HepG2 (cell line): ENCODE results near the gene BCL2L2. TPM values are rescaled to one million over a fixed set of nuclear protein-coding genes. Genes with fewer than 3 reads are reported as not detected.

Source experiments
- CCAR2 ChIP-seq: fragments of 200-400 bp; formaldehyde crosslinking; optimal IDR thresholded peaks from 2 replicates; pipeline ENCODE3; 2018; ENCODE audit warnings: low read depth, mild to moderate bottlenecking, low read length, moderate library complexity
- NR2C2 ChIP-seq: sonication (generic); formaldehyde crosslinking; IDR thresholded peaks from 2 replicates; pipeline ENCODE4 v1.4.0; 2020; ENCODE audit warnings: missing genetic modification reagents, mild to moderate bottlenecking, moderate library complexity, borderline replicate concordance
- SIN3A ChIP-seq: IDR thresholded peaks from 2 replicates; pipeline ENCODE4 v1.6.1; 2011; ENCODE audit warnings: low read depth, mild to moderate bottlenecking, control low read depth, low read length, borderline replicate concordance
- ZBTB21 ChIP-seq: sonication (generic); formaldehyde crosslinking; IDR thresholded peaks from 2 replicates; pipeline ENCODE4 v1.4.0; 2020; ENCODE audit warnings: missing genetic modification reagents
- ZBTB38 ChIP-seq: sonication (generic); formaldehyde crosslinking; IDR thresholded peaks from 2 replicates; pipeline ENCODE4 v1.5.1; 2020; ENCODE audit warnings: mild to moderate bottlenecking, missing genetic modification reagents
- ZNF101 ChIP-seq: sonication (generic); formaldehyde crosslinking; IDR thresholded peaks from 2 replicates; pipeline ENCODE4 v1.4.0; 2020; ENCODE audit warnings: mild to moderate bottlenecking, low read depth, missing genetic modification reagents, borderline replicate concordance
- ZNF180 ChIP-seq: sonication (generic); formaldehyde crosslinking; IDR thresholded peaks from 2 replicates; pipeline ENCODE4 v1.4.0; 2020; ENCODE audit warnings: low read depth, missing genetic modification reagents, borderline replicate concordance
- ZNF329 ChIP-seq: sonication (generic); formaldehyde crosslinking; IDR thresholded peaks from 2 replicates; pipeline ENCODE4 v1.9.0; 2021; ENCODE audit warnings: low read depth, mild to moderate bottlenecking, missing genetic modification reagents
- ZNF530 ChIP-seq: sonication (generic); formaldehyde crosslinking; IDR thresholded peaks from 2 replicates; pipeline ENCODE4 v1.5.0; 2020; ENCODE audit warnings: low read depth, mild to moderate bottlenecking, missing genetic modification reagents
- ZNF883 ChIP-seq: sonication (generic); formaldehyde crosslinking; IDR thresholded peaks from 2 replicates; pipeline ENCODE4 v1.5.1; 2020; ENCODE audit warnings: mild to moderate bottlenecking, missing genetic modification reagents; ENCODE audit errors: not compliant biosample characterization
- ZNF891 ChIP-seq: sonication (generic); formaldehyde crosslinking; IDR thresholded peaks from 2 replicates; pipeline ENCODE4 v1.5.0; 2020; ENCODE audit warnings: mild to moderate bottlenecking, missing genetic modification reagents
- ZSCAN29 ChIP-seq: sonication (generic); formaldehyde crosslinking; conservative IDR thresholded peaks from 2 replicates; pipeline ENCODE4 v1.4.0; 2020; ENCODE audit warnings: mild to moderate bottlenecking, missing genetic modification reagents
- polyA plus RNA-seq, 8 experiments: library from polyadenylated mRNA; depleted of rRNA in 3 of 8; stranded (reverse) in 7 of 8; unstranded in 1 of 8; fragments of >200 nt; fragmentation: Illumina TruSeq in 4 of 8; extraction: Trizol in 4 of 8; gene quantifications; 2 replicates each; pipeline versions ENCODE4 v1.2.1 to v1.2.3, GENCODE V29; 2011 to 2016; ENCODE audit warnings: low read depth in 4 of 8, missing spikeins in 1 of 8, mixed read lengths in 1 of 8; ENCODE audit not compliant: insufficient read depth in 1 of 8
- total RNA-seq, 5 experiments: library from RNA; depleted of rRNA; stranded (reverse); fragments of >200 nt; fragmentation: Illumina TruSeq; extraction: Trizol; gene quantifications; 2 replicates each; pipeline ENCODE4 v1.2.3, GENCODE V29; 2016; ENCODE audit warnings: low read depth in 1 of 5
- TF ChIP-seq, protein P1 (sequence below): sonication (generic); formaldehyde crosslinking; IDR thresholded peaks from 2 replicates; pipeline ENCODE4 v1.4.0; 2020; ENCODE audit warnings: missing genetic modification reagents
- TF ChIP-seq, protein P2 (sequence below): sonication (generic); formaldehyde crosslinking; IDR thresholded peaks from 2 replicates; pipeline ENCODE4 v1.5.0; 2020; ENCODE audit warnings: mild to moderate bottlenecking, missing genetic modification reagents, borderline replicate concordance
- TF ChIP-seq, protein P3 (sequence below): sonication (generic); formaldehyde crosslinking; IDR thresholded peaks from 2 replicates; pipeline ENCODE4 v1.5.0; 2020; ENCODE audit warnings: missing genetic modification reagents
- TF ChIP-seq, protein P4 (sequence below): sonication (generic); formaldehyde crosslinking; IDR thresholded peaks from 2 replicates; pipeline ENCODE4 v1.4.0; 2020; ENCODE audit warnings: missing genetic modification reagents
- TF ChIP-seq, protein P5 (sequence below): sonication (generic); formaldehyde crosslinking; IDR thresholded peaks from 2 replicates; pipeline ENCODE4 v1.4.0; 2020; ENCODE audit warnings: missing genetic modification reagents, mild to moderate bottlenecking, borderline replicate concordance
- TF ChIP-seq, protein P6 (sequence below): sonication (generic); formaldehyde crosslinking; IDR thresholded peaks from 2 replicates; pipeline ENCODE4 v1.8.0; 2022; ENCODE audit warnings: missing genetic modification reagents, mild to moderate bottlenecking, inconsistent platforms, borderline replicate concordance

The BCL2L2 gene
- total and polyA plus RNA-seq, 2 of the 13 experiments (the other 11 are each of a cell fraction or from before 2014, with no cell fraction given) = 28.1 to 49.8 TPM

DNA sequence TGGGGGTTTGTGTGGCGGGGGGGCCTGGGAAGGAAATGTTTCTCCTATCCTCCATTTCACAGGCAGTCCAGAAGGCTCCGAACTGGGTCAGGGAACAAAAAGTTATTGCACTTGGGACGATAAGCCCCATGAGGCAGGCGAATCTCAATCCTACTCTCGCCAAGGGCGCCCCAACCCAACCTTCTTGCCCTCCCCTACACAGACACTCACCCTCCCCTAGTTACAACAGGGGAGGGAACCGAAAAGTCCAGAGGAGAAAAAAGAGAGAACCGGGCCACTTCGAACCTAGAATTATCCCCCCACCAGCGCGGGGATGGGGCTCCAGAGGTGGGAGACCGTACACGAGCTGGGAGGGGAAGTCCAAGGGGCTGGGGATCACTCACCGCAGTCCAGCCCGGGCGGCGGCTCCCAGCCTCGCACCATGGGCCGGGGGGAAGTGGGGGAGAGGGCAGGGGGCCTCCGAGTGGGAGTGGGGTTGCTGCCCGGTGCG, 21.1 kb upstream of the BCL2L2 start (continued):
- TF ChIP-seq, protein P1, sequence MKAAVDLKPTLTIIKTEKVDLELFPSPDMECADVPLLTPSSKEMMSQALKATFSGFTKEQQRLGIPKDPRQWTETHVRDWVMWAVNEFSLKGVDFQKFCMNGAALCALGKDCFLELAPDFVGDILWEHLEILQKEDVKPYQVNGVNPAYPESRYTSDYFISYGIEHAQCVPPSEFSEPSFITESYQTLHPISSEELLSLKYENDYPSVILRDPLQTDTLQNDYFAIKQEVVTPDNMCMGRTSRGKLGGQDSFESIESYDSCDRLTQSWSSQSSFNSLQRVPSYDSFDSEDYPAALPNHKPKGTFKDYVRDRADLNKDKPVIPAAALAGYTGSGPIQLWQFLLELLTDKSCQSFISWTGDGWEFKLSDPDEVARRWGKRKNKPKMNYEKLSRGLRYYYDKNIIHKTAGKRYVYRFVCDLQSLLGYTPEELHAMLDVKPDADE (CRISPR knock-in tag) = 0 out of 2 replicates have a peak, but pooled peaks have one; percentile 29
- no peak for TF ChIP-seq ZNF883
- no peak for TF ChIP-seq ZSCAN29 (CRISPR knock-in tag)
- no peak for TF ChIP-seq ZNF101
- no peak for TF ChIP-seq CCAR2
- TF ChIP-seq, protein P2, sequence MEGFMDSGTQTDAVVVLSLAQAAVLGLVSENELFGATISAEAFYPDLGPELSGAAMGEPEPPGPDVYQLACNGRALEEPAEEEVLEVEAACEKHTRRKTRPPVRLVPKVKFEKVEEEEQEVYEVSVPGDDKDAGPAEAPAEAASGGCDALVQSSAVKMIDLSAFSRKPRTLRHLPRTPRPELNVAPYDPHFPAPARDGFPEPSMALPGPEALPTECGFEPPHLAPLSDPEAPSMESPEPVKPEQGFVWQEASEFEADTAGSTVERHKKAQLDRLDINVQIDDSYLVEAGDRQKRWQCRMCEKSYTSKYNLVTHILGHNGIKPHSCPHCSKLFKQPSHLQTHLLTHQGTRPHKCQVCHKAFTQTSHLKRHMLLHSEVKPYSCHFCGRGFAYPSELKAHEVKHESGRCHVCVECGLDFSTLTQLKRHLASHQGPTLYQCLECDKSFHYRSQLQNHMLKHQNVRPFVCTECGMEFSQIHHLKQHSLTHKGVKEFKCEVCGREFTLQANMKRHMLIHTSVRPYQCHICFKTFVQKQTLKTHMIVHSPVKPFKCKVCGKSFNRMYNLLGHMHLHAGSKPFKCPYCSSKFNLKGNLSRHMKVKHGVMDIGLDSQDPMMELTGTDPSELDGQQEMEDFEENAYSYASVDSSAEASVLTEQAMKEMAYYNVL (CRISPR knock-in tag) = no peak
- TF ChIP-seq SIN3A = 0 out of 2 replicates have a peak, but pooled peaks have one; percentile 54
- no peak; the same call in 1 of the 2 replicates for TF ChIP-seq ZBTB38 (CRISPR knock-in tag)
- TF ChIP-seq, protein P3, sequence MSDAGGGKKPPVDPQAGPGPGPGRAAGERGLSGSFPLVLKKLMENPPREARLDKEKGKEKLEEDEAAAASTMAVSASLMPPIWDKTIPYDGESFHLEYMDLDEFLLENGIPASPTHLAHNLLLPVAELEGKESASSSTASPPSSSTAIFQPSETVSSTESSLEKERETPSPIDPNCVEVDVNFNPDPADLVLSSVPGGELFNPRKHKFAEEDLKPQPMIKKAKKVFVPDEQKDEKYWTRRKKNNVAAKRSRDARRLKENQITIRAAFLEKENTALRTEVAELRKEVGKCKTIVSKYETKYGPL (CRISPR knock-in tag) = no peak
- peak; percentile 44; the same call in 1 of the 2 replicates for TF ChIP-seq ZNF891 (CRISPR knock-in tag)
- TF ChIP-seq, protein P4, sequence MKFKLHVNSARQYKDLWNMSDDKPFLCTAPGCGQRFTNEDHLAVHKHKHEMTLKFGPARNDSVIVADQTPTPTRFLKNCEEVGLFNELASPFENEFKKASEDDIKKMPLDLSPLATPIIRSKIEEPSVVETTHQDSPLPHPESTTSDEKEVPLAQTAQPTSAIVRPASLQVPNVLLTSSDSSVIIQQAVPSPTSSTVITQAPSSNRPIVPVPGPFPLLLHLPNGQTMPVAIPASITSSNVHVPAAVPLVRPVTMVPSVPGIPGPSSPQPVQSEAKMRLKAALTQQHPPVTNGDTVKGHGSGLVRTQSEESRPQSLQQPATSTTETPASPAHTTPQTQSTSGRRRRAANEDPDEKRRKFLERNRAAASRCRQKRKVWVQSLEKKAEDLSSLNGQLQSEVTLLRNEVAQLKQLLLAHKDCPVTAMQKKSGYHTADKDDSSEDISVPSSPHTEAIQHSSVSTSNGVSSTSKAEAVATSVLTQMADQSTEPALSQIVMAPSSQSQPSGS (CRISPR knock-in tag) = no peak
- TF ChIP-seq ZNF329 = 0 out of 2 replicates have a peak, but pooled peaks have one; percentile 19
- TF ChIP-seq, protein P5, sequence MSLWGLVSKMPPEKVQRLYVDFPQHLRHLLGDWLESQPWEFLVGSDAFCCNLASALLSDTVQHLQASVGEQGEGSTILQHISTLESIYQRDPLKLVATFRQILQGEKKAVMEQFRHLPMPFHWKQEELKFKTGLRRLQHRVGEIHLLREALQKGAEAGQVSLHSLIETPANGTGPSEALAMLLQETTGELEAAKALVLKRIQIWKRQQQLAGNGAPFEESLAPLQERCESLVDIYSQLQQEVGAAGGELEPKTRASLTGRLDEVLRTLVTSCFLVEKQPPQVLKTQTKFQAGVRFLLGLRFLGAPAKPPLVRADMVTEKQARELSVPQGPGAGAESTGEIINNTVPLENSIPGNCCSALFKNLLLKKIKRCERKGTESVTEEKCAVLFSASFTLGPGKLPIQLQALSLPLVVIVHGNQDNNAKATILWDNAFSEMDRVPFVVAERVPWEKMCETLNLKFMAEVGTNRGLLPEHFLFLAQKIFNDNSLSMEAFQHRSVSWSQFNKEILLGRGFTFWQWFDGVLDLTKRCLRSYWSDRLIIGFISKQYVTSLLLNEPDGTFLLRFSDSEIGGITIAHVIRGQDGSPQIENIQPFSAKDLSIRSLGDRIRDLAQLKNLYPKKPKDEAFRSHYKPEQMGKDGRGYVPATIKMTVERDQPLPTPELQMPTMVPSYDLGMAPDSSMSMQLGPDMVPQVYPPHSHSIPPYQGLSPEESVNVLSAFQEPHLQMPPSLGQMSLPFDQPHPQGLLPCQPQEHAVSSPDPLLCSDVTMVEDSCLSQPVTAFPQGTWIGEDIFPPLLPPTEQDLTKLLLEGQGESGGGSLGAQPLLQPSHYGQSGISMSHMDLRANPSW = no peak
- no peak for TF ChIP-seq ZNF530 (CRISPR knock-in tag)
- TF ChIP-seq ZNF180 (CRISPR knock-in tag) = no peak
- TF ChIP-seq ZBTB21 (CRISPR knock-in tag) = no peak
- TF ChIP-seq, protein P6, sequence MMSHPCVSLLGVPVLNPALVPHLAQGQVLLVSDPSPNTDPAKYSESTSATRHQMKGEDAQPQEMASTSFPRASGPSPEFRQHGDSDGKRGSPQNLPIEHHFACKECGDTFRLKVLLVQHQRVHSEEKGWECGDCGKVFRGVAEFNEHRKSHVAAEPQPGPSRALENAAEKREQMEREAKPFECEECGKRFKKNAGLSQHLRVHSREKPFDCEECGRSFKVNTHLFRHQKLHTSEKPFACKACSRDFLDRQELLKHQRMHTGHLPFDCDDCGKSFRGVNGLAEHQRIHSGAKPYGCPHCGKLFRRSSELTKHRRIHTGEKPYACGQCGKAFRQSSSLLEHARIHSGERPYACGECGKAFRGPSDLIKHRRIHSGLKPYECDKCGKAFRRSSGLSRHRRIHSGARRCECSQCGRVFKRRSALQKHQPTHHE (CRISPR knock-in tag) = no peak
- TF ChIP-seq NR2C2 (CRISPR knock-in tag) = no peak
